NT2/D1 (cell line): Measurements from ENCODE around the gene ANKRD6.

ENCODE experiments used
- SUZ12 ChIP-seq: IDR thresholded peaks from 2 replicates; pipeline ENCODE4 v1.6.1; 2011; ENCODE audit not compliant: insufficient read length, insufficient read depth; ENCODE audit errors: extremely low read depth
- YY1 ChIP-seq: IDR thresholded peaks from 2 replicates; pipeline ENCODE4 v1.6.1; 2011; ENCODE audit not compliant: insufficient read length, insufficient read depth
- ZNF274 ChIP-seq: IDR thresholded peaks from 2 replicates; pipeline ENCODE4 v1.6.1; 2011; ENCODE audit warnings: mild to moderate bottlenecking, low read depth, low read length

DNA sequence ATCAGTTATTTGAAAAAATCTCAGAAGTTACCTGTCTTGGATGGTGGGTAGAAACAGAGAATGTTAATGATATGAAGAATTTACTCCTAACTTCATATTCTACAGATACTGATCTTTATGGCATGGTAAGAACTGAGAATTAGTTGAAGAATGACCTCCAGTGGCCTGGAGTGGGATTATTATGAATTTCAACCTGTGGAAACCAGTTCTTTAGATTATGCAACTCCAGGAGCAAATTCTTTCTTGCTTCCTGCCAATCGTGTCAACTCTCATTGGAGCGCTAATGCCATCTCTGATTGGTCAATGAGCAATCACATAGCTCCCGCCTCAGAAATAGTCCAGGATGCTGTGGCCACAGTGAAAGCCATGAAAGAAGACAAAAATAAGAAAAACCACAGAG lies 165.0 kb downstream of the ANKRD6 start:
- no peak for TF ChIP-seq YY1
- TF ChIP-seq SUZ12, result no peak
- TF ChIP-seq ZNF274, result no peak
